ENCODE data around the gene RNF151. TPM values are rescaled to one million over a fixed set of nuclear protein-coding genes. Genes with fewer than 3 reads are reported as not detected.

RNF151 gene
- total and polyA plus RNA-seq, 2 of the 13 experiments (the other 11 are each of a cell fraction or from before 2014, with no cell fraction given): not detected

DNA sequence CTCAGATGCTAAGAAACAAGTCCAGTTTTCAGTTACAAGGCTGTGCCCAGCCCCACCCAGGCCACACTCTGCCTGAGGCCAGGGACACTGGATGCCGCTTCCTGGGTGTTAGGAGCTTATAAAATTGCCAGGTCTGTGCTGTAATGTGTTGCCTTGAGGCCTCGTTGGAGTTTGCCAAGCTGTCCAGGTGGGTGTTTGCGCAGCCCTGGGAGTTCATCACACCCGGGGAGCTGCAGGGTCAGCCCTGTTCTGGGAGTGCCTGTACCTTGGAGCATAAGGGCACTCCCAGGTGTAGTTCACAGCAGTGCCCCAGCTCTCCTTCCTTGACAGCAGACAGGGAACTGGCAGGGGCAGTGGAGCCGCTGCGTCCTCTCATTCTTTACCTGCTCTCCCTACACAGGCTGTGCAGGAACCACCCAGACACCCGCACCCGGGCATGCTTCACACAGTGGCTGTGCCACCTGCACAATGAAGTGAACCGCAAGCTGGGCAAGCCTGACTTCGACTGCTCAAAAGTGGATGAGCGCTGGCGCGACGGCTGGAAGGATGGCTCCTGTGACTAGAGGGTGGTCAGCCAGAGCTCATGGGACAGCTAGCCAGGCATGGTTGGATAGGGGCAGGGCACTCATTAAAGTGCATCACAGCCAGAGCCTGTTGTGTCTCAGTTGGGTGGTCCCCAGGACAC lies 19.0 kb downstream of the RNF151 start (continued):
- TF ChIP-seq TCF12 (IDR thresholded peaks at IDR 0.05) (no peak), TCF12 (CRISPR knock-in tag; IDR thresholded peaks at IDR 0.05) (no peak), BHLHE40 (IDR thresholded peaks at IDR 0.05; ENCODE audit: low read length) (no peak), NCOA1 (CRISPR knock-in tag; IDR thresholded peaks at IDR 0.05) (no peak), NFATC3 (CRISPR knock-in tag; IDR thresholded peaks at IDR 0.05) (no peak), KDM5B (CRISPR knock-in tag; IDR thresholded peaks at IDR 0.05; ENCODE audit: borderline replicate concordance) (0 out of 2 replicates have a peak, but pooled peaks have one; percentile 29), SP4 (CRISPR knock-in tag; IDR thresholded peaks at IDR 0.05) (no peak), SMYD3 (CRISPR knock-in tag; IDR thresholded peaks at IDR 0.05) (no peak), ZNF644 (CRISPR knock-in tag; IDR thresholded peaks at IDR 0.05; ENCODE audit: low read depth) (no peak), ZNF510 (CRISPR knock-in tag; IDR thresholded peaks at IDR 0.05; ENCODE audit: low read depth) (no peak), KLF13 (CRISPR knock-in tag; IDR thresholded peaks at IDR 0.05) (no peak), MED1 (CRISPR knock-in tag; IDR thresholded peaks at IDR 0.05) (no peak), HNRNPUL1 (IDR thresholded peaks at IDR 0.05; ENCODE audit: low read depth, low read length) (no peak)
- TF ChIP-seq, protein P1, sequence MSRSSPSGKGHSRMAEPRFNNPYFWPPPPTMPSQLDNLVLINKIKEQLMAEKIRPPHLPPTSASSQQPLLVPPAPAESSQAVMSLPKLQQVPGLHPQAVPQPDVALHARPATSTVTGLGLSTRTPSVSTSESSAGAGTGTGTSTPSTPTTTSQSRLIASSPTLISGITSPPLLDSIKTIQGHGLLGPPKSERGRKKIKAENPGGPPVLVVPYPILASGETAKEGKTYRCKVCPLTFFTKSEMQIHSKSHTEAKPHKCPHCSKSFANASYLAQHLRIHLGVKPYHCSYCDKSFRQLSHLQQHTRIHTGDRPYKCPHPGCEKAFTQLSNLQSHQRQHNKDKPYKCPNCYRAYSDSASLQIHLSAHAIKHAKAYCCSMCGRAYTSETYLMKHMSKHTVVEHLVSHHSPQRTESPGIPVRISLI (CRISPR knock-in tag; IDR thresholded peaks at IDR 0.05; ENCODE audit: borderline replicate concordance): no peak
- TF ChIP-seq, protein P2, sequence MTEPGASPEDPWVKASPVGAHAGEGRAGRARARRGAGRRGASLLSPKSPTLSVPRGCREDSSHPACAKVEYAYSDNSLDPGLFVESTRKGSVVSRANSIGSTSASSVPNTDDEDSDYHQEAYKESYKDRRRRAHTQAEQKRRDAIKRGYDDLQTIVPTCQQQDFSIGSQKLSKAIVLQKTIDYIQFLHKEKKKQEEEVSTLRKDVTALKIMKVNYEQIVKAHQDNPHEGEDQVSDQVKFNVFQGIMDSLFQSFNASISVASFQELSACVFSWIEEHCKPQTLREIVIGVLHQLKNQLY (CRISPR knock-in tag; IDR thresholded peaks at IDR 0.05): no peak
- TF ChIP-seq, protein P3, sequence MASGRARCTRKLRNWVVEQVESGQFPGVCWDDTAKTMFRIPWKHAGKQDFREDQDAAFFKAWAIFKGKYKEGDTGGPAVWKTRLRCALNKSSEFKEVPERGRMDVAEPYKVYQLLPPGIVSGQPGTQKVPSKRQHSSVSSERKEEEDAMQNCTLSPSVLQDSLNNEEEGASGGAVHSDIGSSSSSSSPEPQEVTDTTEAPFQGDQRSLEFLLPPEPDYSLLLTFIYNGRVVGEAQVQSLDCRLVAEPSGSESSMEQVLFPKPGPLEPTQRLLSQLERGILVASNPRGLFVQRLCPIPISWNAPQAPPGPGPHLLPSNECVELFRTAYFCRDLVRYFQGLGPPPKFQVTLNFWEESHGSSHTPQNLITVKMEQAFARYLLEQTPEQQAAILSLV (CRISPR knock-in tag; IDR thresholded peaks at IDR 0.05; ENCODE audit: borderline replicate concordance): no peak
- TF ChIP-seq, protein P4, sequence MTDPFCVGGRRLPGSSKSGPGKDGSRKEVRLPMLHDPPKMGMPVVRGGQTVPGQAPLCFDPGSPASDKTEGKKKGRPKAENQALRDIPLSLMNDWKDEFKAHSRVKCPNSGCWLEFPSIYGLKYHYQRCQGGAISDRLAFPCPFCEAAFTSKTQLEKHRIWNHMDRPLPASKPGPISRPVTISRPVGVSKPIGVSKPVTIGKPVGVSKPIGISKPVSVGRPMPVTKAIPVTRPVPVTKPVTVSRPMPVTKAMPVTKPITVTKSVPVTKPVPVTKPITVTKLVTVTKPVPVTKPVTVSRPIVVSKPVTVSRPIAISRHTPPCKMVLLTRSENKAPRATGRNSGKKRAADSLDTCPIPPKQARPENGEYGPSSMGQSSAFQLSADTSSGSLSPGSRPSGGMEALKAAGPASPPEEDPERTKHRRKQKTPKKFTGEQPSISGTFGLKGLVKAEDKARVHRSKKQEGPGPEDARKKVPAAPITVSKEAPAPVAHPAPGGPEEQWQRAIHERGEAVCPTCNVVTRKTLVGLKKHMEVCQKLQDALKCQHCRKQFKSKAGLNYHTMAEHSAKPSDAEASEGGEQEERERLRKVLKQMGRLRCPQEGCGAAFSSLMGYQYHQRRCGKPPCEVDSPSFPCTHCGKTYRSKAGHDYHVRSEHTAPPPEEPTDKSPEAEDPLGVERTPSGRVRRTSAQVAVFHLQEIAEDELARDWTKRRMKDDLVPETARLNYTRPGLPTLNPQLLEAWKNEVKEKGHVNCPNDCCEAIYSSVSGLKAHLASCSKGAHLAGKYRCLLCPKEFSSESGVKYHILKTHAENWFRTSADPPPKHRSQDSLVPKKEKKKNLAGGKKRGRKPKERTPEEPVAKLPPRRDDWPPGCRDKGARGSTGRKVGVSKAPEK (CRISPR knock-in tag; IDR thresholded peaks at IDR 0.05; ENCODE audit: borderline replicate concordance): no peak
- TF ChIP-seq, protein P5, sequence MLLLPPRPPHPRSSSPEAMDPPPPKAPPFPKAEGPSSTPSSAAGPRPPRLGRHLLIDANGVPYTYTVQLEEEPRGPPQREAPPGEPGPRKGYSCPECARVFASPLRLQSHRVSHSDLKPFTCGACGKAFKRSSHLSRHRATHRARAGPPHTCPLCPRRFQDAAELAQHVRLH (CRISPR knock-in tag; IDR thresholded peaks at IDR 0.05; ENCODE audit: borderline replicate concordance, low read depth): no peak
- TF ChIP-seq, protein P6, sequence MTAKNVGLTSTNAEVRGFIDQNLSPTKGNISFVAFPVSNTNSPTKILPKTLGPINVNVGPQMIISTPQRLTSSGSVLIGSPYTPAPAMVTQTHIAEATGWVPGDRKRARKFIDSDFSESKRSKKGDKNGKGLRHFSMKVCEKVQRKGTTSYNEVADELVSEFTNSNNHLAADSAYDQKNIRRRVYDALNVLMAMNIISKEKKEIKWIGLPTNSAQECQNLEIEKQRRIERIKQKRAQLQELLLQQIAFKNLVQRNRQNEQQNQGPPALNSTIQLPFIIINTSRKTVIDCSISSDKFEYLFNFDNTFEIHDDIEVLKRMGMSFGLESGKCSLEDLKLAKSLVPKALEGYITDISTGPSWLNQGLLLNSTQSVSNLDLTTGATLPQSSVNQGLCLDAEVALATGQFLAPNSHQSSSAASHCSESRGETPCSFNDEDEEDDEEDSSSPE (CRISPR knock-in tag; IDR thresholded peaks at IDR 0.05): no peak
- TF ChIP-seq, protein P7, sequence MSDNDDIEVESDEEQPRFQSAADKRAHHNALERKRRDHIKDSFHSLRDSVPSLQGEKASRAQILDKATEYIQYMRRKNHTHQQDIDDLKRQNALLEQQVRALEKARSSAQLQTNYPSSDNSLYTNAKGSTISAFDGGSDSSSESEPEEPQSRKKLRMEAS (IDR thresholded peaks at IDR 0.05): 0 out of 2 replicates have a peak, but pooled peaks have one; percentile 15
- TF ChIP-seq, protein P8, sequence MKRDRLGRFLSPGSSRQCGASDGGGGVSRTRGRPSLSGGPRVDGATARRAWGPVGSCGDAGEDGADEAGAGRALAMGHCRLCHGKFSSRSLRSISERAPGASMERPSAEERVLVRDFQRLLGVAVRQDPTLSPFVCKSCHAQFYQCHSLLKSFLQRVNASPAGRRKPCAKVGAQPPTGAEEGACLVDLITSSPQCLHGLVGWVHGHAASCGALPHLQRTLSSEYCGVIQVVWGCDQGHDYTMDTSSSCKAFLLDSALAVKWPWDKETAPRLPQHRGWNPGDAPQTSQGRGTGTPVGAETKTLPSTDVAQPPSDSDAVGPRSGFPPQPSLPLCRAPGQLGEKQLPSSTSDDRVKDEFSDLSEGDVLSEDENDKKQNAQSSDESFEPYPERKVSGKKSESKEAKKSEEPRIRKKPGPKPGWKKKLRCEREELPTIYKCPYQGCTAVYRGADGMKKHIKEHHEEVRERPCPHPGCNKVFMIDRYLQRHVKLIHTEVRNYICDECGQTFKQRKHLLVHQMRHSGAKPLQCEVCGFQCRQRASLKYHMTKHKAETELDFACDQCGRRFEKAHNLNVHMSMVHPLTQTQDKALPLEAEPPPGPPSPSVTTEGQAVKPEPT (CRISPR knock-in tag; IDR thresholded peaks at IDR 0.05; ENCODE audit: low read depth): no peak

Data from HepG2 (cell line).